Placental epithelial cell (primary cell): ENCODE data around the gene ISLR. TPM values are rescaled to one million over a fixed set of nuclear protein-coding genes. Genes with fewer than 3 reads are reported as not detected.

Experiments used
- small RNA-seq: library from RNA; depleted of rRNA; stranded (forward); fragments of <200 nt; gene quantifications from one replicate; pipeline ENCODE3, GENCODE V24; 2012
- total RNA-seq: library from RNA; depleted of rRNA; stranded (reverse); fragments of >200 nt; gene quantifications from 2 replicates; pipeline ENCODE4 v1.2.3, GENCODE V29; 2012

The ISLR gene, protein sequence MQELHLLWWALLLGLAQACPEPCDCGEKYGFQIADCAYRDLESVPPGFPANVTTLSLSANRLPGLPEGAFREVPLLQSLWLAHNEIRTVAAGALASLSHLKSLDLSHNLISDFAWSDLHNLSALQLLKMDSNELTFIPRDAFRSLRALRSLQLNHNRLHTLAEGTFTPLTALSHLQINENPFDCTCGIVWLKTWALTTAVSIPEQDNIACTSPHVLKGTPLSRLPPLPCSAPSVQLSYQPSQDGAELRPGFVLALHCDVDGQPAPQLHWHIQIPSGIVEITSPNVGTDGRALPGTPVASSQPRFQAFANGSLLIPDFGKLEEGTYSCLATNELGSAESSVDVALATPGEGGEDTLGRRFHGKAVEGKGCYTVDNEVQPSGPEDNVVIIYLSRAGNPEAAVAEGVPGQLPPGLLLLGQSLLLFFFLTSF
- 0.39 TPM in 1 of 2 replicates, not detected in the other for total RNA-seq

DNA sequence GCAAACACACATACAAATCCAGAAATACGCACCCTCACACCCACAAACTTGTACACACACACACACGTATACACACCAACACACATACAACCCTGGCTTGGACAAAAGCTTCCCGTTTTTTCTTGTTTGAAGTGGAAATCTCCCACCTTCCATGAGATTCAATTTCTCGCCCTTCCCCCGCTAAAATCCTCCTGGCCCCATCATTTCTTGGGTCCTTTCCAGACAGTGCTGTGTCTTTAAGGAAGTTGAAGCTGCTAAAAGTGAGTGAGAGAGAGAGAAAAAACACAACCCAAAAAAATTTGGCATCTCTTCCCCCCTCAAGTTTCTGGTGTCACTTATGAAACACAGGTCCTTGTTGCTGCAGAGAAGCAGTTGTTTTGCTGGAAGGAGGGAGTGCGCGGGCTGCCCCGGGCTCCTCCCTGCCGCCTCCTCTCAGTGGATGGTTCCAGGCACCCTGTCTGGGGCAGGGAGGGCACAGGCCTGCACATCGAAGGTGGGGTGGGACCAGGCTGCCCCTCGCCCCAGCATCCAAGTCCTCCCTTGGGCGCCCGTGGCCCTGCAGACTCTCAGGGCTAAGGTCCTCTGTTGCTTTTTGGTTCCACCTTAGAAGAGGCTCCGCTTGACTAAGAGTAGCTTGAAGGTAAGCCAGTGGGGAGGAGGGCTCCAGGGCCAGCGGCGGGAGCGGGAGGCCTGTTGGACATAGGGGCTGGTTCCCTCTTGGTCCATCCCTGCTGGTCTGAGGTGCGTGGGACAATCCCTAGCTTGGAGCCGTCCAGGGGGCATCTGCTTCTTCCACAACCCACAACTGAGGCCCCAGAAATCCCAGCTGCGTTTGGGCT, at the start of gene ISLR:
Gene ISLR (plus strand): TSS at position 331 of the 839 bp plus-strand sequence. CDS start 1,149 bp downstream, outside the sequence.

DNA sequence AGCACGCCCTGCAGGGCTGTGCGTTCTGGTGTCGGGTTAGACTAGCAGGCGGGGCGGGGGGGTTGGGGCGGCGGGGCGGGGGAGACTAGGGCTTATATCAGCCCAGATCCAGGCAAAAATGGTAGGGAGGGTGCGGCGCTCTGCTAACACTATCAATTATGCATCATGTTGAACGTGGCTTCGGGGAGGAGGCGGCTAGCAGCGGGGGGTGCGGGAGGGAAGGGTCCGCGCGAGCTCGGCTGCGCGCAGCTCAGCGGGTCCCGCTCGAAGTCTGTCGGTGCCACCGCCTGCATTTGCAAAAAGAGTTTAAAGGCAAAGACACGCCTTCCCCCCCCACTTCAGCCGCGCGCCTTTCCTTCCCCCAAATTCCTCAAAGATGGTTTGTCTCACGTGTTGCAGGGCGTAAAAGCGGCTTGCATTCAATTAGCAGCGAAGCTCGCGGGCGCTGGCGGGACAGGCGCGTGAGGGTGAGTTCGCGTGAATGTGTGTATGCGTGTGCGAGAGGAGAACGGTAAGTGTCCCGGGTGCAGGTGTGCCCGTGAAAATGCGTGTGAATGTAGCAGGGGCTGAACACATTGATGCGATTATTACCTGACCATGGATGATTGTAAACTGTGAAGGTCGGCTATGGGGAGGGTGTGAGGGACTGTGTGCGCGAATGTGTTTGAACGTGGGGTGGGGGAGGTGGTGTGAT, 43.2 kb upstream of the ISLR start, which contains the start of gene ISLR2:
Gene ISLR2 (plus strand): TSS at position 432 of the 694 bp plus-strand sequence. CDS start 2,169 bp downstream, outside the sequence.

DNA sequence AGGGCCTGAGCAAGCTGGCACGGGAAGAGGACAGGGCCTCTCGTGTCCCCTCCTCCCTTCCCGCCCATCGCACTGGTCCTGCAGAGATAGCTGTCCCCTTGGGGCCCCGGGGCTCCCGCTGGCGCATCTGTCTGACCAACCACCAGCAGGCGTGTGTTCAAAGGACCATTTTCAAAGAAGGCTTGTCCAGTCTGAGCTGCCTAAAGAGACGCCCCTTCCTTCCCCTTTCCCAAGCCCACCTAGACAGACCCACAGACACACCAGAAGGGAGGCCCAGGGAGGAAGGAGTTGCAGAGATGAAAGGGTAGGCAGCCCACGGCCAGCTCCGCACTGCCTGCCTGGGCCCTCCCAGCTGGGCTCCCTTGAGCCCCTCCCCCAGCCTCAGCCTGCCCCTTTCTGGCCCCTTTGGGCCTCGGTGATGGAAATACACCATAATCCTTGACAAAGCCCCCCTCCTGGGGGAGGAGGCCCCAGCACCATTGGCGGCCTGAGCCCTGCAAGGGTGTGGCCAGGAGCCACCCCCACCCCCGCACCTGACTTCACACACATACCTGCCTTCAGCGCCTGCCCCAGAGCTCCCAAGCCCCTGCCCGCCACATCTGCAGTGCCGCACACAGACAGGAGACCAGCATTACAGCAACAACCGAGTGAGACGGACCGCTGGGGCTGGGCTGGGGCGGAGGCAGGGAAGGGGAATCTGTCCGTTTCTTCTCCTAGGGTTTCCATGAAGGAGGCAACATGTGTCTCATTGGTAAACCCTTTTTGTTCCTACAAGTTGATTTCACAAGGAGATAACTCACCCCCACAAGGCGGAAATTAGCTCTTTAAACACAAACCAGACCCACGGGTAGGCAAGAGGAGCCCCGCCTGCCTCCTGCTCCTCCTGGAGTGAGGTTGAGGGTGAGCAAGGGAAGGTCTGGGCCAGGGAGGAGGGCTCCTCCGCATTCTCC, 29.2 kb downstream of the ISLR start, which contains the start of gene STRA6:
Gene STRA6 (minus strand): TSS at position 336 of the 950 bp plus-strand sequence. CDS start 520 bp downstream, outside the sequence.

Small RNA genes lying within 50 kb of the gene (small RNA-seq; reads per million reads assigned to genes)
- not detected for gene RF00017

Other genes with a start within 250 kb of the ISLR start
- 11.4 and 68.8 TPM in 2 replicates for gene LOXL1, start 247.2 kb upstream of the ISLR start, total RNA-seq
- gene STOML1, start 181.4 kb upstream of the ISLR start, total RNA-seq, result 8.6 and 12.0 TPM in 2 replicates
- 17.7 and 23.9 TPM in 2 replicates for gene PML, start 179.0 kb upstream of the ISLR start, total RNA-seq
- gene GOLGA6A, start 91.2 kb upstream of the ISLR start, total RNA-seq, result 0.39 and 0.54 TPM in 2 replicates
- not detected in 2 replicates for gene ISLR2, start 43.1 kb upstream of the ISLR start, total RNA-seq
- gene STRA6, start 29.1 kb downstream of the ISLR start, total RNA-seq, result 15.7 and 85.2 TPM in 2 replicates
- 0.54 and 1.6 TPM in 2 replicates for gene CCDC33, start 62.6 kb downstream of the ISLR start, total RNA-seq
- gene CYP11A1, start 193.9 kb downstream of the ISLR start, total RNA-seq, result 0.33 and 1.6 TPM in 2 replicates